ENCODE measurements around the gene PACSIN1.

Gene PACSIN1

DNA sequence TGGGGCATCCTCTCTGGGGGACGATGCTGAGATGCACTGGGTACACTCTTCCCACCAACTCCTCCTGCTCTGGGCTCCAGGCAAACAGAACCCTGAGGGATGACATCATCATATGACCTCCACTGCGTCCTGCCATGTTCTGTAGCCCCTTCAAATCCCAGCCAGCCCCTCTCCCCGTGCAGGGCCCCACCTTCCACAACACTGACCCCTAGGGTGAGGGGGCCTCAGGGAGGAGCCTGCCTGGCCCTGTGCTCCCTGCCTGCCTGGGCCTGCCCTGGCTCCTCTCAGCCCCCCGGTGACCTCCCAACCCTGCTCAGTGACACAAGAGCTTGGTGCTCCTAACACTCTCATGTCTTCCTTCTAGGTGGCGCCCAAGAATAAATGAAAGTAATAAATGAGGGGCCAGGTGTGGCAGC lies 99.9 kb downstream of the PACSIN1 start:
- no peak for DNase-seq

DNA sequence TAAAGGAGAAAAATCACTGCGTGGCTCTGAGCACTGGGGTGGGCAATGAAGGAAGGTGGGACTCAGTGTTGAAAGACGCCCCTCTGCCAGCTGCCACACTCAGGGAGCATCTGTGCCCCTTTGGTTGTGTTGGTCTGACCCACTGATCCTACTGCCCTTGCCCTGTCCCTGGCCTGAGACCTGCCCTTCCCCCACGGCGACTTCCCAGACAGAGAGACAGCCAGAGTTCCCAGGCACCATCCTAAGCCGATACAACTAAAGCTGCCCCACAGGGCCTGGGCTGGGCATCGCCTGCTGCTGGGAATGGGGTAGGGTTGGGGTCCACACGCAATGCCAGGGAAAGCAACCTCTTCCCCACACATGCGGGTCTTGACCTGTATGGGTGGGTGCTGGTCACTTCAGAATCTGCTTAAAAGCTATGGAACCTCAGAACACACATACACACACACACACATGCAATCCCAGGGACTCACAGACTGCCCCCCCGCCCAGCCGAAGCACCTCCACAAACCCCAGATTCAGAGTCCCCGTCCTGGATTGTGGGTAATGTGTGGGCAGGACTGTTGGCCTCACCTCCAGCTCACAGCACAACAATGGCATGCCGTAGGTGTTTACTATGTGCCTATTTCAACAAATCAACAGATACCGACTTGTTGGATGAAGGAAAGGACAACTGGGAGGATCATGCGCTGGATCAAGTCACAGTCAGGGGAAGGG lies 101.1 kb downstream of the PACSIN1 start:
- DNase-seq = no peak

DNA sequence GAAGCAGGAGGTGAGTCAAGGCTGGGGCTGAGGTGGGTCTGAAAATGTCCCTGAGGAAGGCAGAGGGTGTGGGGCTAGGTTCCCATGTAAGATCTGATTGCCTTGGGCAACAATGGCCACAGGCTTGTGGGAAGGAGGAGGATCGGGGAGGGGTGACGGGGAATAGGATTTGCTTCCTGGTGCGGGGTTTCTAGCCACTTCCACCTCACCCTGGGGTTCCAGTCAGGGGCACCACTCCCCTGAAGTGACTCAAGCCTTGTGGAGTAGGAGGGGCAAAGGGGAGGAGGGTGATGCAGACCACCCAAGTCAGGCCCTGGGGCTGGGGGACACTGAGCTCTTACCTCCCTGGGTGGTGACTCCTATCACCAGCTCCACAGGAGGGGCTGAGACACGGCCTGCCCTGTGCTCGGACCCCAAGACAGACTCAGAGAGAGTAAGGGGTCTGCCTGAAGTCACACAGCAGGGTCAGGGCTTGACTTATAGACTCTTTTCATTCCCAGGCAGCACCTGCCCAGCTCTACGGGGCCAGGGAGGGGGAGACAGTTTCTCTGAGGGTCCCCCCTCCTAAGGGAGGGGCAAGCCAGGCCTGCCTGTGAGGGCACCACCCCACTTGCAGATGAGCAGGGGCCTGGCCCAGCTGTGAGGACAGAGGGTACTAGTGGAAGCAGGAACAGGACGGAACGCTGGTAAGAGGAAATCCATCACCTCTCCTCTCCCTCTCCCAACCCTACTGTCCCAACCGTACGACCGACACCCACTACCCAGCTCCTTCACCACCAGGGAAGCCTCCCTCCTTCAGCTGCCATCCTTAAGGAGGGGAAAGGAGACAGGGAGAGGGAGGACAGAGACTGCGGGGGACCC lies 102.7 kb downstream of the PACSIN1 start:
- no peak for DNase-seq

DNA sequence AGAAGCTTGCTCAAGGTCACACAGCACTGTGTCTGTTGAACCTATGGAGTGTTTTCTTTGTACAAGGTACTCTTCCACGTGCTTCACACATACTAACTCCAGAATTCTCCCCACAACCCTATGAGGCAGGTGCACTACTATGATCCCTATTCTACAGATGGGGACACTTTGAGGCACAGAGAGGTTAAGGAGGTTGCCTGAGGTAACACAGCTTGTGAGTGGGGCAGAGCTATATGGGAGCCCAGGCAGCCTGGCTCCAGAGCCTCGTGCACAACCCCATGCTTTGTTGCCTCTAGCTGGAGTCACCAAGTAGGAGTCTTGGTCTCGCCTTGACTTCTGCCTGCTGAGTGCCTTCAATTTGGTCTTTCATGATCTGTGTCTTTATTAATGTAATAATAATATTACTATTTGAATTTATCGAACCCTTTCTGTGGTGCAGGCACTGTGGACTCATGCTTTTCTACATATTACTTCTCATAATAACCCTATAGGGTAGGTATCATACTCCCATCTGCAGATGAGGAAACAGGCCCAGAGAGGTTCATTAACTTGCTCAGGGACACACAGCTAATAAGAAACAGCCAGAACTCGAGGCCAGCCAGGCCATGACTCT lies 103.6 kb downstream of the PACSIN1 start:
- no peak for DNase-seq

DNA sequence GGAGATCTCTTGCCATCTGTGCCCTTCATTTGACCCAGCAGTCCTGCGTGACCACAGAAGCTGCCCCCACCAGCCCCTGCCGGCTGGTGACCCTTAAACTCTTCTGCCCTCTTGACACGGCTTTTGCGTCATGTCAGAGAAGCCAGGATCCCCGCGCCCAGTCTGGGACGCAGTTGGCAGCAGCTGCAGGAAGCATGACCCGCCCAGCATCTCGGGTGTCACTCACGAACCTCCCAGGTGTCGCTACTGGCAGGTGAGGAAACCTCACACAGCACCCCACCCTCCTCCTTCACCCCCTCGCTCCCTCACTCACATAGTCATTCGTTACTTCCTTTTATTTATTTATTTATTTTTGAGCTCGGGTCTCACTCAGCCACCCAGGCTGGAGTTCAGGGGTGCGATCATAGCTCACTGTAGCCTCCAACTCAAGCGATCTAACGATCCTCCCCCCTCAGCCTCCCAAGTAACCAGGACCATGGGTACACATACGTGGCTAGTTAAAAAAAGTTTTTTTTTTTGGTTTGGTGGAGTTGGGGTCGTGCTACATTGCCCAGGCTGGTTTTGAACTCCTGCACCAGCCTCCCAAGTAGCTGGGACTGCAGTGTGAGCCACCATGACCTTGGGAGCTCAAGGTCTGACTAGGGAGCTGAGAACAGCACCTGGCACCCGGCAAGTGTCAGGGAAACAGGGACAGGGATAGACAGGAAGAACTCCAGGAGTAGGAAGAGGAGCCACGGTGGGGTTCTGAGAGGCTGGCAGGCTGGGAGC lies 104.4 kb downstream of the PACSIN1 start:
- DNase-seq = no peak

DNA sequence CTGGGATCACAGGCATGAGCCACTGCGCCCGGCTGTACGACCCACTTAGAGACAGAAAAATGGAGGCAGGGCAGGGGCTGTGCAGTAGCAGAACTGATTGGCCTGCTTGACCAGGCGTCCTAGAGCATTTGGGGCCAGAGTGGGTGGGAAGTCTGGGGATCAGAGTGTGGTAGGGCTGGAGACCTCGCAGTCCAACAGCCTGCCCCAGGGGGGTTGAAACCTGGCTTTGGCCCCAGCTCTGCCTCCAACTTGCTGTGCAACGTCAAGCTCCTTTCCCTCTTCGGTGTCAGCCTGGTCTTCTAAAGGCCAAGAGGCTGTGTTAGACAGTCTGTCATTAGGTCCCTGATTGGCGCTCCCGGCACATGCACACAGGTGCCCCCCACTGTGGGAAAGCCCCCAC lies 105.5 kb downstream of the PACSIN1 start:
- DNase-seq = no peak

DNA sequence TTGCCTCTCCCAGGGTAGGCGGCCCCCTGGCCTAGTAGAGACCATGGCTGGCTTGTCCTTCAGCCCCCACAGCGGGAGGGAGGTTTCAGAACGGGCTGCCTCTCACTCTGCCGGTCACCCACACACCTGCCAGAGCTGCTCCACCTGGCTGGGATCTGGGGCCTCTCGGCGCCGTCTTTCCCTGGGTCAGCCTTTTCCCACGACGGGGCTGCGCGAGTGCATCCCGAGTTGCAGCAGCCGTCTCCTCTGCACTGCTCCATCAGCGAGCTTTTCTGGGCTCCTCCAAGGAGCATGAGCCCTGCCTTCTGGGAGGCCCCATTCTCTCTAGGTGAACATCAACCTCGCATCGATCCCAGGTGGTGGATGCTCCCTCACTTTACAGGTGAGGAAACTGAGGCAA lies 106.1 kb downstream of the PACSIN1 start:
- no peak for DNase-seq

DNA sequence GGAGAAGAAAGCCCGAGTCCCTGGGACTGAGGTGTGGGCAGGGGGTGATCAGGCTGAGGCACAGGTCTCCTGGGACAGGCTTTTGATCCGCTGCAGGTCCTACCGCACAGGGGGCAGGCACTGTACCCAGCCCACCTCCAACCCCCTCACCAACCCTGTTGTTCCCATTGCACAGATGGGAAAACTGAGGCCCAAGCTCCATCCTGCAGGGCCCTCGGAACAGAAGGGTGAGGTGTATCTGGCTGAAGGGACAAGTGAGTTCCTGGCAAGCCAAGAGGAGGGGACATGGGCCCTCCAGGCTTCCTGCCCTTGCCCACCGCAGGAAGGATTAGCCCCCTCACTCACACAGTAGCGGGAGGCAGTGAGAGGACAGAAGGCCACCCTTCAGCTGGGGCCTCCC lies 106.7 kb downstream of the PACSIN1 start:
- no peak for DNase-seq

DNA sequence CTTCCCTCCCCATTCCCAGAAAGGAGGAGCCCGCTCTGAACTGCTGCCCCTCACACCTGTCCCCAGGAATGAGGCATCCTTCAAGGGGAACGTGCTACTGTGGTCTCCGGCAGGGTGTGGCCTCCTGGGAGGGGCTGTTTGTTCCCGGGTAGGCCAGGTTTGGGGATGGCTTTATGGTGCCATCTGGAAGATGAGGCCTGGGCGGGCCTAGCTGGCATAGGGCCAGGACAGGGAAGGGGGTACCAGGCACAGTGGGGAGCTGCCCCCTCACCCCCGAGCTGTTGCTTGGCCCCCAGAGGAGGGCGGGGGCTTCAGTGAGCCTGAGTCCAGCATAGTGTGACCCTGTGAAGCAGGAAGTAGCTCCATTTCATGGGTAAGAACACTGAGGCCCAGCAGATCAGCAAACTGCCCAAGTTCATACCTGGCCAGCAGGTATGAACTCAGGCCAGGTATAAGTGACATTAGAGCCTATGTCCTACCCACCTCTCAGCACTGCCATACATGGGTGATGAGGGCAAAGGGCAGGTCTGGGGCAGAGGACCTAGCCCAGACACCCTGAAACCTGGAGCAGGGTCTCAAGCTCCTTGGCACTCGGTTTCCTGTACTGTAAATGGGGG lies 107.8 kb downstream of the PACSIN1 start:
- no peak for DNase-seq

DNA sequence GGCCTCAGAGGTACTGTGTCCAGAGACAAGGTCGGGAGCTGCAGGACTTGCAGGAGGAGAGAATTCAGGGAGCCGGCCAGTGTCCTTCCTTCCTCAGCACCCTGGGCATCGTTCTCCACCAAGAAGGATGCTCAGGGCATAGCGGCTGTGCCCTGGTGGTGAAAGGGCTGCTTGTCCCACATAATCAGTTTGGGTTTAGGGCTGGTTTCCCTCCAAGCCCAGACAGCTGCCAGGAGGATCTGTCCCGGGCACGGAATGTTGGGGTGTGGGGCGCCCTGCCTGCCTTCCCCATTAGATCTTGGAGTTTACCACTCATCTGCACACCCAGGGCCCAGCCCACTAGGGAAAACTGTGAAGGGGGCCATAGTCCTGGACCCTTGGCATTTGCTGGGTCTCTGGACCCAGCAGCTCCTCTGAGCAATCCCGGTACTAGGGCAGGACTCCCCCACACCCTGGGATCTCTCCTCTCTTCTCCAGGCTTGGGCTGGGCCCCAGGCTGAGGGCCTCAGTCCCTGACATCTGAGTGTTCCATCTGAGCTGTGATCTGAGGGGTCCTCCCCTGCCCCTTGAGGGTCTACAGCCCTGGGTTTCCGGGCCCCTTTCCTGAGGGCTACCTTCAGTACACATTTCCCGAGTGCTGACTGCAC lies 108.9 kb downstream of the PACSIN1 start:
- no peak for DNase-seq

DNA sequence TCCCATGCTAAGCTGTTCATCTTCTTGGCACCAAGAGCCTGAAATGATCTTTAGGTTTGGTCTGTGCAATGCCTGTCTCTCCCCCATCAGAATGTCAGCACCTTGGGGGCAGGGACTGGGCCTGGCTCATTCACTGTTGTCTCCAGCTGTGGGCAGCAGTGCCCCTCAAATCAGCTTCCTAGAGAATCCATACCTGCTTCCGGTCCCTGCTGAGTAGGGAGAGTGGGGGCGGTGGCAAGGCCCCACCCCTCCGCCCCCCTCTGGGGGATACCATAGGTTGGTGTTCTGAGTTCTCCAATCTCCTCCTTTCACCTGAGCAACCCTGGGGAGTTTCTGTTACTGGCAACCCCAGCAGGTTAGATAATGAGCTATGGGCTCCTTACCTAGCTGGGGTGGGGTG lies 109.5 kb downstream of the PACSIN1 start:
- DNase-seq = no peak

DNA sequence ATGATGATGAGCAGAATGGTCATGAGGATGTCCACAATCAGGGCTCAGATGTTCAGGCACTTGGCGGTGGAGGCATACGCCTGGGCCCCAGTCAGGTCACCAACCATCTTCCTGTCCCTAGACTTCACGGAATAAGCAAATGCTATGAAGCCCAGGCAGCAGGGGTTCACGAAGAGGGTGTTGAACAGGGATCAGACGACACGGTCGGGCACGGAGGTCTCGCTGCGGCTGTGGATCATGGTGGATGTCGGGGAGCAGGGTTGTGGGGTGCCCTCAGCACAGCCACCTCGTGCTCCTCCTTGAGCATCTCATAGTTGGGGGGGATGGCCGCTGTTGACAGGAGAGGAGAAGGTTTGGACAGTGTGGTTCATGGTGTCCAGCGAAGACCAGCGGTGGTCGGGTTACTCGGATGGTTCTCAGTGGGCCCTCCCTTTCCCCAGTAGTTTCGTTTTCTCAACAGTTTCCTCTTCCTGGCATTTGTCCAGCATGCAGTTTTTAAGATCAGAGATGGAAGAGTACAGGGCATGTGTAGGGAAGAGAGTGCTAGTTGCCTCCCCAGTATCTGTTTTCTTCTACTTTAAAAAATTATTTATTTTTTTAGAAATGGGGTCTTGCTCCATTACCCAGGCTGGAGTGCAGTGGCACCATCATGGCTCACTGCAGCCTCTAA lies 110.5 kb downstream of the PACSIN1 start:
- peak; percentile 10 for DNase-seq

DNA sequence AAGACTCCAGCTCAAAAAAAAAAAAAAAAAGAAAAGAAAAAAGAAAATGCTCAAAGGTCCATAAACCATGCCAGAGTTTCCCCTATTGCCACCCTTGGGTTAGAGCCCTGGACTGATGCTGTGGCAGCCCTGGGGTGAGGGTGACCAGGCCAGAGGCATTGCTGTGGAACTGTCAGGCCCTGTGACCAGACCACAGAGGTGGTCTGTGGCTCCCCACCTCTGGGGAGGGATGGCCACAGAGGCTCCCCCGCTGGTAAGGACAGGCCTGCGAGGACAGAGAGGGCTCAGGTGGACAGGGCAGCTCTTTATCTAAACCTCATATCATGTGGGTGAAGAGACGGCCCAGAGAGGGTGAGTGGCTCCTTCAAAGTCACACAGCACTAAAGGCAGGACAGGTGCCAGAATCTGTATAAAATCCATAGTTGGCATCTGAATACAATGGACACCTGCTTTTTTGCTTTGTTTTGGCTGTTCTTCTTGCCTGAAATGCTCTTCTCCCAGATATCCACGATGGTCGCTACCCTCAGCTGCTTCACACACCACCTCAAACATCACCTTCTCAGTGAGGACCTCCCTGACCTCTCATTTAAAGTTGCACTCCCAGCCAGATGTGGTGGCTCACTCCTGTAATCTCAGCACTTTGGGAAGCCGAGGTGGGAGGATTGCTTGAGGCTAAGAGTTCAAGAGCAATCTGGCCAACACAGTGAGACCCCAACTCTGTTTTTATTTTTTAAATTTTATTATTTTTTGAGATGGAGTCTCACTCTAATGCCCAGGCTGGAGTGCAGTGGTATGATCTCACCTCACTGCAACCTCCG lies 112.8 kb downstream of the PACSIN1 start:
- DNase-seq = no peak

DNA sequence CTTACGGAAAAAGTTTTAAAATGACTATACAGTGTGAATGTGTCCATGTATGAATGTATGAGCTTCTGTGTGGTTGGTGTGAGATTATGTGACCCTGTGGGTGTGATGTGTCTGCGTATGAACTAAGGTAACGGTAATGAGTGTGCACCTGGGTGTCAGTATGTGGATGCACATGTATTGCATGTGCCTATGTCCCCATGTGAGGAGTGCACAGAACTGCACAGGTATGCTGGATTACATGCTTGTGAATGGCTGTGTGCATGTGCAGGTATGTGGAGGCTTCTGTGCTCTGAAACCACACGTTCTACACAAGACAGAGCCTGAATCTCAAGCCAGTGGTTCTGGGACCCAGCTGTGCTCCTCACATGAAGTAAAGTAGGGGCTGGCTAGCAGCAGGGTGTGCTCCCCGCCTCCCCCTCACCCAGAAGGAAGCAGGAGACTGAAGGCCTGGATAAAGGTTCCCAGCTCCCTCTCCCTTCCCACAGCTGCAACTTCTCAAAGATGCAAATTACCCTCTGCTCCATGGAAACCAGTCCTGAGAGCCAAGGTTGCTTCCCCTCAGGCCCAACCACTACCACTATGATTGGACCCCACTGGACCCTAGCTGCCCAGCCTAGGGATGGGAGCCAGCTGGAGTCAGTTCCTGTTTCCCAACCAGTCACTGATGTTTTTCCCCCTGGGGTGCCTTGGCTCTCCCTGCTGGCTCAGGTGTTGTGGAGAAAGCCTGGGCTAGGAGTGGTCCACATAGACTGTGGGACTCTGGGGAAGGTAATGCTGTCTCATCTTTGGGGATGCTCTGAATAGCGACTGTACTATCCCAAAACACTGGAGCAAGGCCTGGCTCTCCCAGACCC lies 115.1 kb downstream of the PACSIN1 start:
- no peak for DNase-seq

DNA sequence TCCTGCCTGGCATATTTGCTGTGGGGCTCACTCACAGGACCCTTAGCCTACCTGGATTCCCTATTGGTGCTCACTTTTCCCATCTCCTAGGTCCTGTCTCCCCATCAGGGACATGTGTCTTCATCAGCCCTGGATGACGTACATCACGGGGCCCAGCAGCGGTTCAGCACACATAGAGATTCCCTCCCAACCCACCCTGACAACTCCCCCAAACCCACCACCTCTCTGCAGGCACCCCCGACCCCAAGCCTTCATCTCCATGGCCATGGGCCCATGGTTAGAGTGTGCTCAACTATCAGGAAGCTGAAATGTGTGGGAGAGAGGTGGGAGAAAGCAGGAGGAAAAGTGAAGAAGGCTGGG lies 115.7 kb downstream of the PACSIN1 start:
- DNase-seq = no peak

DNA sequence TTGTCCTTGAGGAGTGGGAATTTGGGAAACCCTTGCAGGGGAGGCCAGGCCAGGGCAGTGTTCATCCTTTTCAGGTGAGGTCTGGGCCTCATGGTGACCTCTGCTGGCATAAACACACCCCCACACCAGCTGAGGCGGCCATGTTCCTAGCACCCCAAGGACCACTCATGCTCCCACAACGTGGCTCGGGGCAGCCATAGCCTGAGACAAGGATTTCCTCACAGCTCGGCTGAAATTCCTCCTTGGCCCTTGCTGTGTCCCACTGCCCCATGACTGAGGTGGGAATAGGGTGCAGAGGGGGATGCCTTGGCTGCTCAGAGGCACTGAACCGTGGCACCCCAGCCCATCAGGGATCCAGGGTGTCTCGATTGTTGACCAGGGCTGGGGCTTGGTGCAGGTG lies 117.6 kb downstream of the PACSIN1 start:
- DNase-seq = no peak

DNA sequence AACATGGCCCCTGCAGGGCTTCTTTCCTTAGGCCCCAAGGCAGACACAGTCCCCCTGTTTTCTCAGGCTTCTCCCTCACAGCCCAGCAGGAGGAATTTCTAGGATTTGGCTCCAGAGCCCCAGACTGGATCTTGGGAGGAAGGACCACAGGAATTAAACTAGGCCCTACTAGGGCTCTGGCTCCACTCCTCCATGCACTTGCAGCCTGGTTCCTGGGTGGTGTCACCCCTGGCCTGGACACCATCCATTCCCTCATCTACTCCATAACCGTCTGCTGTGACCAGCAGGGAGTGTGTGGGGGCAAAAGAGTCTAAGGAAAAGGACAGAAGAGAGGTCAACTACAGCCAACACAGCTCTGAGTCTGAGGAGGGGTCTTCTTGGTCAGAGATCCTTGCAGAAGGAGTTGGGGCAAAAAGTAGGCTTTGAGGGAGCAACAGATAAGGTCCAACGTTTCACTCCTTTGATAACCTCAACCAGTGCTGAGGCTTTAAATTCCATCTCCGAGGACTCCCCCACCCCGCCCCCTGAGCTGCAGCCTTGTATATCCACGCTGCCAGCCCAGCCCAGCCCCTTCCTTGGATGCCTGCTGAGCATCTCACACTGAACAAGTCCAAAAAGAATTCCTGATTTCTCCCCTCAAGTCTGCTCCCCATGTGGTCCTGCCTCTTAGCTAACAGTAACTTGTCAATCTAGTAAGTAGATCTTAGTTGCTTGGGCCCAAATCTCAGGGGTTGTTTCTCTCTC lies 118.2 kb downstream of the PACSIN1 start:
- DNase-seq = no peak

DNA sequence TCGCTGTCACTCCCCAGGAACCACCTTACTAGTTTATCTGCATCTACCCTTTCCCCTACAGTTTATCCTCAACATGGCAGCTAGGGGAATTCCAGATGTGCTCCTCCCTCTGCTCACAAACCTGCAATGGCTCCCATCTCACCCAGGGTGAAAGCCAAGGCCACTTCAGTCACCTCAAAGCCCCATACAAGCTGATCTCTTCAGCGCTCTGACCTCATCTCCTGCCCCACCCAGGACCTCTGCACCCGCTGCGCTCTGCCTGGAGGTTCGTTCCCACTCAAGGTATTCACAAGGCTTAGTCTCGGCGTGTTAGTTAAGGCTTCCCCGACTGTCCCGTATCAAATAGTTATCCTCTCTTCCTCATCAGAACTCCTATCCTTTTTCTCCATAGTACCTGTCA lies 118.8 kb downstream of the PACSIN1 start:
- no peak for DNase-seq

All from fibroblast of skin of right biceps (primary cell).